H1 (cell line): ENCODE measurements around the gene TBC1D32.

Experiments used
- CBX8 ChIP-seq: fragments of 300-800, 300-1000 bp; sonication (generic); IDR thresholded peaks from 2 replicates; pipeline ENCODE4 v1.7.1; 2016; ENCODE audit warnings: low read depth, low read length, borderline replicate concordance
- CHD2 ChIP-seq: IDR thresholded peaks from 2 replicates; pipeline ENCODE4 v1.6.1; 2012; ENCODE audit warnings: low read length, improper control_type of control experiment
- CREB1 ChIP-seq: IDR thresholded peaks from 2 replicates; pipeline ENCODE4 v1.6.1; 2012; ENCODE audit warnings: inconsistent platforms
- CTCF ChIP-seq, 3 experiments: IDR thresholded peaks; 1 replicate in 2 of 3; 2 replicates in 1 of 3; pipeline versions ENCODE4 v1.5.1 to v1.6.1; 2011; ENCODE audit warnings: low read length in 3 of 3, mild to moderate bottlenecking in 3 of 3, inconsistent platforms in 2 of 3, low read depth in 1 of 3, moderate library complexity in 1 of 3; ENCODE audit not compliant: insufficient read depth in 1 of 3; ENCODE audit errors: control extremely low read depth in 1 of 3
- EP300 ChIP-seq, 2 experiments: IDR thresholded peaks; 1 replicate in 1 of 2; 2 replicates in 1 of 2; pipeline ENCODE4 v1.6.1; 2011 to 2012; ENCODE audit warnings: low read depth in 2 of 2, low read length in 2 of 2, mild to moderate bottlenecking in 2 of 2, borderline replicate concordance in 1 of 2, inconsistent platforms in 1 of 2, moderate library complexity in 1 of 2
- EZH2 ChIP-seq: fragments of 200-600 bp; sonication (generic); IDR thresholded peaks from 2 replicates; pipeline ENCODE4 v1.7.1; 2012; ENCODE audit warnings: low read depth, mild to moderate bottlenecking, moderate library complexity, low read length, inconsistent platforms; ENCODE audit not compliant: severe bottlenecking
- MAX ChIP-seq: IDR thresholded peaks from 2 replicates; pipeline ENCODE4 v1.6.1; 2012; ENCODE audit warnings: inconsistent platforms
- RAD21 ChIP-seq, 2 experiments: IDR thresholded peaks in 1 of 2; conservative IDR thresholded peaks in 1 of 2; 2 replicates each; pipeline ENCODE4 v1.6.1; 2011; ENCODE audit warnings: low read depth in 2 of 2, low read length in 2 of 2, improper control_type of control experiment in 1 of 2, inconsistent platforms in 1 of 2, mild to moderate bottlenecking in 1 of 2, moderate library complexity in 1 of 2
- TEAD4 ChIP-seq: IDR thresholded peaks from 2 replicates; pipeline ENCODE4 v1.6.1; 2012; ENCODE audit warnings: low read depth, low read length, inconsistent platforms, mixed read lengths
- USF2 ChIP-seq: IDR thresholded peaks from 2 replicates; pipeline ENCODE4 v1.6.1; 2011; ENCODE audit warnings: low read length, improper control_type of control experiment
- YY1 ChIP-seq: IDR thresholded peaks from 2 replicates; pipeline ENCODE4 v1.6.1; 2011; ENCODE audit warnings: low read depth, mild to moderate bottlenecking, low read length

GRCh38 chr6:121314381-121315112 is 19.7 kb downstream of the TBC1D32 start:
- TF ChIP-seq CTCF (IDR thresholded peaks at IDR 0.05; ENCODE audit: control extremely low read depth in 1 of 3, insufficient read depth in 1 of 3, low read depth in 1 of 3, low read length in 3 of 3) (no peak), CREB1 (no peak), YY1 (no peak), EZH2 (no peak), EP300 (IDR thresholded peaks at IDR 0.05; ENCODE audit: borderline replicate concordance in 1 of 2, low read depth in 2 of 2, low read length in 2 of 2) (no peak), RAD21 (IDR thresholded peaks at IDR 0.05 in 1 of 2, conservative IDR thresholded peaks at IDR 0.05 in 1 of 2; ENCODE audit: low read depth in 2 of 2, low read length in 2 of 2) (no peak), CHD2 (no peak), USF2 (no peak), TEAD4 (no peak), CBX8 (no peak), MAX (no peak)
